Caco-2 (cell line): ENCODE results near the gene NUDT17. TPM values are rescaled to one million over a fixed set of nuclear protein-coding genes. Genes with fewer than 3 reads are reported as not detected.
A peak's percentile ranks its signal among the peaks of the same experiment; 100 is the strongest.

Experiments
- Bru-seq: library from RNA; stranded (reverse); fragments of 400-500 nt; gene quantifications from one replicate; lab custom pipeline; 2021; lab: Mats Ljungman, UMichigan
- BruChase-seq, 2 experiments: library from RNA; stranded (reverse); fragments of 400-500 nt; gene quantifications; one replicate each; lab custom pipeline; 2021; lab: Mats Ljungman, UMichigan
- BruUV-seq: library from RNA; stranded (reverse); fragments of 400-500 nt; replicated peaks from 2 replicates; lab custom pipeline; 2021; lab: Mats Ljungman, UMichigan
- CTCF ChIA-PET: fragments of 300-600 bp; sonication (Branson Sonifier 250); formaldehyde crosslinking; loops from one replicate; lab custom pipeline; 2022; ENCODE audit warnings: antibody characterized with exemption; lab: Charles Lee
- POLR2A ChIA-PET: fragments of 300-600 bp; sonication (Branson Sonifier 250); formaldehyde crosslinking; loops from one replicate; lab custom pipeline; 2022; ENCODE audit warnings: antibody characterized with exemption; lab: Charles Lee
- DNase-seq, 2 experiments: peaks; one replicate each; pipeline versions ENCODE4 v3.0.0 to v3.0.0-alpha.2; 2020 to 2022
- H3K27me3 ChIP-seq: replicated peaks from 2 replicates; pipeline ENCODE4 v1.6.0; 2011; ENCODE audit warnings: low read length; ENCODE audit not compliant: control insufficient read depth, insufficient read depth
- H3K36me3 ChIP-seq: 2 replicates; pipeline ENCODE4 v1.5.1; 2011; ENCODE audit warnings: low read length; ENCODE audit not compliant: control insufficient read depth, insufficient read depth
- H3K4me1 ChIP-seq: fragments of 250-450 bp; sonication (Bioruptor Pico); 2 replicates; pipeline ENCODE4 v1.5.1; 2020; ENCODE audit warnings: mild to moderate bottlenecking
- H3K4me3 ChIP-seq: 2 replicates; pipeline ENCODE4 v1.5.1; 2011; ENCODE audit warnings: low read depth, mild to moderate bottlenecking, control low read depth, low read length
- H3K9me3 ChIP-seq: fragments of 250-450 bp; sonication (Bioruptor Pico); 2 replicates; pipeline ENCODE4 v1.5.1; 2020; ENCODE audit warnings: mild to moderate bottlenecking, moderate library complexity
- H3K27ac Mint-ChIP-seq: one replicate; pipeline ENCODE4 v1.8.0; 2022; ENCODE audit warnings: mixed read lengths; ENCODE audit not compliant: unreplicated experiment
- H3K27me3 Mint-ChIP-seq: one replicate; pipeline ENCODE4 v1.8.0; 2022; ENCODE audit warnings: mixed read lengths; ENCODE audit not compliant: insufficient read depth, unreplicated experiment
- H3K36me3 Mint-ChIP-seq: one replicate; pipeline ENCODE4 v1.8.0; 2022; ENCODE audit warnings: mild to moderate bottlenecking, mixed read lengths; ENCODE audit not compliant: insufficient read depth, unreplicated experiment
- H3K4me1 Mint-ChIP-seq: one replicate; pipeline ENCODE4 v1.8.0; 2022; ENCODE audit warnings: low read depth, mixed read lengths; ENCODE audit not compliant: unreplicated experiment
- H3K4me3 Mint-ChIP-seq: one replicate; pipeline ENCODE4 v1.8.0; 2022; ENCODE audit warnings: mild to moderate bottlenecking, moderate library complexity, mixed read lengths; ENCODE audit not compliant: unreplicated experiment
- H3K9me3 Mint-ChIP-seq: one replicate; pipeline ENCODE4 v1.8.0; 2022; ENCODE audit warnings: mixed read lengths; ENCODE audit not compliant: unreplicated experiment
- intact Hi-C: fragments of 100-400 bp; cut with micrococcal nuclease; formaldehyde crosslinking; loops from one replicate; pipeline ENCODE4 v1.10.0; 2022; ENCODE audit not compliant: unreplicated experiment
- long read RNA-seq: library from polyadenylated mRNA; stranded (forward); transcript quantifications from one replicate; pipeline ENCODE4 v2.0.0, GENCODE V29; 2022
- total RNA-seq: library from RNA; stranded (reverse); gene quantifications from 2 replicates; pipeline ENCODE4 v1.2.3, GENCODE V29; 2022
- TF ChIP-seq, protein P1 (sequence below), 2 experiments: fragments of 200-600 bp in 1 of 2; IDR thresholded peaks; 1 replicate in 1 of 2; 2 replicates in 1 of 2; pipeline versions ENCODE4 v1.5.1 to v1.8.0; 2011 to 2022; ENCODE audit warnings: antibody characterized with exemption in 1 of 2, control low read depth in 1 of 2, inconsistent platforms in 1 of 2, low read depth in 1 of 2, low read length in 1 of 2, mild to moderate bottlenecking in 1 of 2, moderate library complexity in 1 of 2; ENCODE audit not compliant: insufficient read depth in 1 of 2, severe bottlenecking in 1 of 2, unreplicated experiment in 1 of 2

NUDT17 gene
- total RNA-seq = 4.8 and 6.4 TPM in 2 replicates
- Bru-seq, nascent RNA = percentile 46 among the genes with signal in this experiment
- BruChase-seq, experiment 1, labeled RNA remaining after a 2-hour chase = percentile 61 among the genes with signal in this experiment
- BruChase-seq, experiment 2, labeled RNA remaining after a 6-hour chase = percentile 60 among the genes with signal in this experiment
- long read RNA-seq, partial matches to known transcripts = 1 of 15 reads
- long read RNA-seq, other reads (novel, unspliced or antisense) = 11 of 15 reads

DNA sequence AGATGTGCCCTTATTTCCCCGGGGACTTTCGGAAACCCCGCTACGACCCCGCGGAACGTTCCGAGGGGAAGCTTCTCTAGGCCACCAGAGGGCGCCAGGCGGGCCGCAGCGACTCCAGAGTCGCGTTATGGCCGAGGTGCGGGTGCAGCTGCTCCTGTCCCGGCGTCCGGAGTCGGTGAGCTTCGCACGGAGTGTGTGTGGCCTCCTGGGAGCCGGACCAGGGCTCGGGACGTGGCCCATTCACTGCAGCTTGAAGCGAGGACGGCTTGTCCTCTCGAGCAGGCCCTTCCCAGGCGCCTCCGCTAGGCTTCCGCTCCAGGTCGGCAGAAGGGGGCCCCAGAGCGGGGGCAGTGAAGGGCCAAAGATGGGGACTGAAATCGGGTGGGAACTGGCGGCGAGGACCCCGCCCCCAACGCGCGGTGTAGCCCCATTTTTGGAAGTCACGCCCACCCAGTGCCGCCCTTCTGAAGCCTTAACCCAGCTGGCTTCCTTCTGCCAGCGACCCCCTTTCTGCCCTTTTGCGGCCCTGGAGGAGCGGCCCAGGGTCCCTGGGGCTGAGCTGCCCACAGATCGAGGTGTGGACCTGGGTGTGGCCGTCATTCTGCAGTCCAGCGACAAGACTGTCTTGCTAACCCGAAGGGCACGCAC, at the start of gene NUDT17:
Gene NUDT17 (plus strand): TSS at position 117 of the 648 bp plus-strand sequence. CDS start 11 bp downstream, at position 128.
- peaks cover 7% of the 10 kb centered on the region for H3K4me1 ChIP-seq
- no peaks in the 10 kb centered on the region for H3K4me1 Mint-ChIP-seq
- BruUV-seq = no TSS peak
- TF ChIP-seq, protein P1, sequence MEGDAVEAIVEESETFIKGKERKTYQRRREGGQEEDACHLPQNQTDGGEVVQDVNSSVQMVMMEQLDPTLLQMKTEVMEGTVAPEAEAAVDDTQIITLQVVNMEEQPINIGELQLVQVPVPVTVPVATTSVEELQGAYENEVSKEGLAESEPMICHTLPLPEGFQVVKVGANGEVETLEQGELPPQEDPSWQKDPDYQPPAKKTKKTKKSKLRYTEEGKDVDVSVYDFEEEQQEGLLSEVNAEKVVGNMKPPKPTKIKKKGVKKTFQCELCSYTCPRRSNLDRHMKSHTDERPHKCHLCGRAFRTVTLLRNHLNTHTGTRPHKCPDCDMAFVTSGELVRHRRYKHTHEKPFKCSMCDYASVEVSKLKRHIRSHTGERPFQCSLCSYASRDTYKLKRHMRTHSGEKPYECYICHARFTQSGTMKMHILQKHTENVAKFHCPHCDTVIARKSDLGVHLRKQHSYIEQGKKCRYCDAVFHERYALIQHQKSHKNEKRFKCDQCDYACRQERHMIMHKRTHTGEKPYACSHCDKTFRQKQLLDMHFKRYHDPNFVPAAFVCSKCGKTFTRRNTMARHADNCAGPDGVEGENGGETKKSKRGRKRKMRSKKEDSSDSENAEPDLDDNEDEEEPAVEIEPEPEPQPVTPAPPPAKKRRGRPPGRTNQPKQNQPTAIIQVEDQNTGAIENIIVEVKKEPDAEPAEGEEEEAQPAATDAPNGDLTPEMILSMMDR (IDR thresholded peaks at IDR 0.05; ENCODE audit: insufficient read depth in 1 of 2, low read depth in 1 of 2, low read length in 1 of 2, severe bottlenecking in 1 of 2, unreplicated experiment in 1 of 2) = peak; percentile 91 to 96
- H3K27me3 Mint-ChIP-seq = no peaks in the 10 kb centered on the region
- POLR2A ChIA-PET = interaction anchor here (0.6 to 4.0 kb wide), 3 partner anchors 14 to 82 kb away, joined by 3 to 30 read pairs (median 4); partner anchors contain the start of genes PIAS3 and RBM8A
- no peaks in the 10 kb centered on the region for H3K9me3 Mint-ChIP-seq
- CTCF ChIA-PET = interaction anchor here (0.6 to 6.5 kb wide), 27 partner anchors 12 to 260 kb away, joined by 3 to 136 read pairs (median 4); partner anchors contain the start of genes ANKRD34A, ANKRD35, ITGA10 and LIX1L
- no peak within 1 kb of the TSS for H3K4me3 Mint-ChIP-seq
- no peaks in the 10 kb centered on the region for H3K27me3 ChIP-seq
- no peak within 1 kb of the TSS for H3K27ac Mint-ChIP-seq
- H3K4me3 ChIP-seq = peak within 1 kb of the TSS; percentile 61
- no peaks in the 10 kb centered on the region for H3K9me3 ChIP-seq
- DNase-seq = peak; percentile 81 to 84
- H3K36me3 Mint-ChIP-seq = peaks cover 27% of the 10 kb centered on the region
- peaks cover 4% of the 10 kb centered on the region for H3K36me3 ChIP-seq
- intact Hi-C loops = loop anchor here (1.0 to 2.0 kb wide), 3 partner anchors 13 to 167 kb away; partner anchors contain the start of gene ITGA10

- no peak for DNase-seq
- H3K36me3 Mint-ChIP-seq = peaks cover 32% of the 10 kb centered on the region
- CTCF ChIA-PET = no interaction called here
Measured at GRCh38 chr1:145796753-145797152, 48.7 kb upstream of the NUDT17 start.

DNA sequence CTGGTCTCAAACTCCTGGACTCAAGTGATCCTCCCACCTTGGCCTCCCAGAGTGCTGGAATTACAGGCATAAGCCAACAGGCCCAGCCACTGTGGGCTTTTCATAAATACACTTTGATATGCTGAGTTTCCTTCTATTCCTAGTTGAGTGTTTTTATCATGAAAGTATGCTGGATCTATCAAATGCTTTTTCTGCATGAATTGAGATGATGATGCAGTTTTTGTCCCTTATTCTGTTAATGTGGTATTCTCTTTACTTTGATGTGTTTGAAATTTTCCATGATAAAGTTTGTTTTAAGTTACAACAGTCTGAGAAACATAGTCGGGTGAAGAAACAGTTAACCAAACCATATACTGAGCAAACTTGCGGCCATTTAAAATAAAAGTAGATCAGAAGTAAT, 45.6 kb upstream of the NUDT17 start:
- Mint-ChIP-seq H3K4me3 (no peak overlapping the region), H3K9me3 (peaks cover 17% of the 10 kb centered on the region), H3K27me3 (no peaks in the 10 kb centered on the region), H3K4me1 (no peaks in the 10 kb centered on the region), H3K36me3 (peaks cover 24% of the 10 kb centered on the region), H3K27ac (no peak overlapping the region)
- Histone ChIP-seq H3K4me1 (no peaks in the 10 kb centered on the region), H3K9me3 (peaks cover 13% of the 10 kb centered on the region), H3K4me3 (no peak overlapping the region), H3K27me3 (no peaks in the 10 kb centered on the region), H3K36me3 (no peaks in the 10 kb centered on the region)
- ChIA-PET CTCF (no interaction called here), POLR2A (no interaction called here)
- DNase-seq = no peak
- intact Hi-C loops = no loop called here
- BruUV-seq = no TSS peak
- TF ChIP-seq, protein P1 (IDR thresholded peaks at IDR 0.05; ENCODE audit: insufficient read depth in 1 of 2, low read depth in 1 of 2, low read length in 1 of 2, severe bottlenecking in 1 of 2, unreplicated experiment in 1 of 2) = no peak

More at GRCh38 chr1:145796753-145797152, 48.7 kb upstream of the NUDT17 start:
- Histone ChIP-seq H3K36me3 (no peaks in the 10 kb centered on the region), H3K4me1 (no peaks in the 10 kb centered on the region), H3K9me3 (peaks cover 13% of the 10 kb centered on the region), H3K4me3 (no peak overlapping the region), H3K27me3 (no peaks in the 10 kb centered on the region)
- no peak overlapping the region for H3K27ac Mint-ChIP-seq
- peaks cover 6% of the 10 kb centered on the region for H3K4me1 Mint-ChIP-seq
- TF ChIP-seq, protein P1 (IDR thresholded peaks at IDR 0.05; ENCODE audit: insufficient read depth in 1 of 2, low read depth in 1 of 2, low read length in 1 of 2, severe bottlenecking in 1 of 2, unreplicated experiment in 1 of 2) = no peak
- H3K4me3 Mint-ChIP-seq = no peak overlapping the region
- H3K9me3 Mint-ChIP-seq = peaks cover 17% of the 10 kb centered on the region
- no TSS peak for BruUV-seq
- intact Hi-C loops = no loop called here
- POLR2A ChIA-PET = no interaction called here
- H3K27me3 Mint-ChIP-seq = no peaks in the 10 kb centered on the region
